Measurements from ENCODE around the gene PPP1R1C. TPM values are rescaled to one million over a fixed set of nuclear protein-coding genes. Genes with fewer than 3 reads are reported as not detected.

PPP1R1C gene
- total RNA-seq, 4 donors from 2014 or later = 0.87 to 8.8 (median 4.1) TPM

- no peaks in the 10 kb centered on the region for H3K36me3 ChIP-seq
- TF ChIP-seq EP300 (IDR thresholded peaks at IDR 0.05) = no peak
- no peak for TF ChIP-seq POLR2A (IDR thresholded peaks at IDR 0.05)
- no peak for TF ChIP-seq CTCF (IDR thresholded peaks at IDR 0.05)
- peaks cover 0 to 41% (median 6%) of the 10 kb centered on the region in 4 donors for H3K4me1 ChIP-seq
- H3K4me3 ChIP-seq = no peak overlapping the region
- H3K27ac ChIP-seq = peak overlapping the region in 2 of 4 donors; percentile 57 to 76
- no peaks in the 10 kb centered on the region for H3K9me3 ChIP-seq
- no peak for DNase-seq (ENCODE audit: low spot score in 2 of 2)
- H3K27me3 ChIP-seq = no peaks in the 10 kb centered on the region
These were observed 61.9 kb downstream of the PPP1R1C start for GRCh38 chr2:182047544-182047943.

GRCh38 chr2:182048088-182048487 lies 62.4 kb downstream of the PPP1R1C start:
- H3K4me1 ChIP-seq = peaks cover 0 to 41% (median 6%) of the 10 kb centered on the region in 4 donors
- TF ChIP-seq CTCF (IDR thresholded peaks at IDR 0.05) = no peak
- TF ChIP-seq POLR2A (IDR thresholded peaks at IDR 0.05) = no peak
- no peak for TF ChIP-seq EP300 (IDR thresholded peaks at IDR 0.05)
- H3K27ac ChIP-seq = peak overlapping the region in 2 of 4 donors; percentile 57 to 76
- H3K4me3 ChIP-seq = no peak overlapping the region
- no peaks in the 10 kb centered on the region for H3K27me3 ChIP-seq
- 66 to 68% methylated on average over 2 of the region's 2 CpGs for WGBS, 2 donors
- DNase-seq (ENCODE audit: low spot score in 2 of 2) = no peak
- H3K36me3 ChIP-seq = no peaks in the 10 kb centered on the region
- no peaks in the 10 kb centered on the region for H3K9me3 ChIP-seq

GRCh38 chr2:182048621-182049020 lies 63.0 kb downstream of the PPP1R1C start:
- Histone ChIP-seq H3K9me3 (no peaks in the 10 kb centered on the region), H3K27ac (peak overlapping the region in 2 of 4 donors; percentile 64 to 76), H3K4me1 (peaks cover 0 to 41% (median 6%) of the 10 kb centered on the region in 4 donors), H3K36me3 (no peaks in the 10 kb centered on the region), H3K4me3 (no peak overlapping the region), H3K27me3 (no peaks in the 10 kb centered on the region)
- no peak for DNase-seq (ENCODE audit: low spot score in 2 of 2)
- 96 to 100% methylated on average over 2 of the region's 2 CpGs for WGBS, 2 donors
- TF ChIP-seq EP300 (IDR thresholded peaks at IDR 0.05) (no peak), POLR2A (IDR thresholded peaks at IDR 0.05) (no peak), CTCF (IDR thresholded peaks at IDR 0.05) (no peak)

- H3K27ac ChIP-seq = peak overlapping the region in 3 of 4 donors; percentile 43 to 76 (median 64)
- no peaks in the 10 kb centered on the region for H3K27me3 ChIP-seq
- no peak for TF ChIP-seq POLR2A (IDR thresholded peaks at IDR 0.05)
- no peak for TF ChIP-seq EP300 (IDR thresholded peaks at IDR 0.05)
- no peak for TF ChIP-seq CTCF (IDR thresholded peaks at IDR 0.05)
- no peaks in the 10 kb centered on the region for H3K36me3 ChIP-seq
- DNase-seq (ENCODE audit: low spot score in 2 of 2) = peak in 1 of 2 donors; percentile 13
- no peaks in the 10 kb centered on the region for H3K9me3 ChIP-seq
- H3K4me1 ChIP-seq = peaks cover 0 to 41% (median 6%) of the 10 kb centered on the region in 4 donors
- WGBS, 2 donors = 48 to 65% methylated on average over 3 of the region's 3 CpGs
- H3K4me3 ChIP-seq = no peak overlapping the region
These were observed 63.9 kb downstream of the PPP1R1C start for GRCh38 chr2:182049372-182050148.

- H3K27ac ChIP-seq = peak overlapping the region in 3 of 4 donors; percentile 43 to 76 (median 64)
- no peak for DNase-seq (ENCODE audit: low spot score in 2 of 2)
- 75 to 81% methylated on average over 4 of the region's 4 CpGs for WGBS, 2 donors
- no peak for TF ChIP-seq CTCF (IDR thresholded peaks at IDR 0.05)
- H3K4me1 ChIP-seq = peaks cover 0 to 41% (median 6%) of the 10 kb centered on the region in 4 donors
- H3K9me3 ChIP-seq = no peaks in the 10 kb centered on the region
- H3K27me3 ChIP-seq = no peaks in the 10 kb centered on the region
- no peak overlapping the region for H3K4me3 ChIP-seq
- H3K36me3 ChIP-seq = no peaks in the 10 kb centered on the region
These were observed 64.9 kb downstream of the PPP1R1C start for GRCh38 chr2:182050333-182051135.
